Cardiac fibroblast (primary cell): Measurements from ENCODE around the gene TNFRSF6B.
"Not testable (repeated sequence)": the region's sequence is repeated elsewhere in the genome, so short reads cannot be mapped to it uniquely, and the experiment has no call there.

Experiments used
- DNase-seq, 2 donors: peaks; one replicate each; pipeline versions ENCODE4 v3.0.0 to v3.0.0-alpha.2; 2010; ENCODE audit warnings: low read depth in 2 of 2
- H3K4me3 ChIP-seq, 2 donors: replicated peaks in 1 of 2; 1 replicate in 1 of 2; 2 replicates in 1 of 2; pipeline ENCODE4 v1.5.1; 2011; ENCODE audit warnings: low read depth in 2 of 2, low read length in 2 of 2, mild to moderate bottlenecking in 2 of 2, moderate library complexity in 1 of 2
- TF ChIP-seq, protein P1 (sequence below): IDR thresholded peaks from one replicate; pipeline ENCODE4 v1.5.1; 2011; ENCODE audit warnings: low read depth, mild to moderate bottlenecking, low read length, inconsistent platforms

The TNFRSF6B gene

GRCh38 chr20:63696628-63697356 lies at the start of gene TNFRSF6B:
TNFRSF6B (plus strand) TSS chr20:63696652; CDS start chr20:63696768, 116 bp downstream.
- DNase-seq: no peak
- TF ChIP-seq, protein P1, sequence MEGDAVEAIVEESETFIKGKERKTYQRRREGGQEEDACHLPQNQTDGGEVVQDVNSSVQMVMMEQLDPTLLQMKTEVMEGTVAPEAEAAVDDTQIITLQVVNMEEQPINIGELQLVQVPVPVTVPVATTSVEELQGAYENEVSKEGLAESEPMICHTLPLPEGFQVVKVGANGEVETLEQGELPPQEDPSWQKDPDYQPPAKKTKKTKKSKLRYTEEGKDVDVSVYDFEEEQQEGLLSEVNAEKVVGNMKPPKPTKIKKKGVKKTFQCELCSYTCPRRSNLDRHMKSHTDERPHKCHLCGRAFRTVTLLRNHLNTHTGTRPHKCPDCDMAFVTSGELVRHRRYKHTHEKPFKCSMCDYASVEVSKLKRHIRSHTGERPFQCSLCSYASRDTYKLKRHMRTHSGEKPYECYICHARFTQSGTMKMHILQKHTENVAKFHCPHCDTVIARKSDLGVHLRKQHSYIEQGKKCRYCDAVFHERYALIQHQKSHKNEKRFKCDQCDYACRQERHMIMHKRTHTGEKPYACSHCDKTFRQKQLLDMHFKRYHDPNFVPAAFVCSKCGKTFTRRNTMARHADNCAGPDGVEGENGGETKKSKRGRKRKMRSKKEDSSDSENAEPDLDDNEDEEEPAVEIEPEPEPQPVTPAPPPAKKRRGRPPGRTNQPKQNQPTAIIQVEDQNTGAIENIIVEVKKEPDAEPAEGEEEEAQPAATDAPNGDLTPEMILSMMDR: no peak
- H3K4me3 ChIP-seq: peak within 1 kb of the TSS in 1 of 2 donors; percentile 46

DNA sequence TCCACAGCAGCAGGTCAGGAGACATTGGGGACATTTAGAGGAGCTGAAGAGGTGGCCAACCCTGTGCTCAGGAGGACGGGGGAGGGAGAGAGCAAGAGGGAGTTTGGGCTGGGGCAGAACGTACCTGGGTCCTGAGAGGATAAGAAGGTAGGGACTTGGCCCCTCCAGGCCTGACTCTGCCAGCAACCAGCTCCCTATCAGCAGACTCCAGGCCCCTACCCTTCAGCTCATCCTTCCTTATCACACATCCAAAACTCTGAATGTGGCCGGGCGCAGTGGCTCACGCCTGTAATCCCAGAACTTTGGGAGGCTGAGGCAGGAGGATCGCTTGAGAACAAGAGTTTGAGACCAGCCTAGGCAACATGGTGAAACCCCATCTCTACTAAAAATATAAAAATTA lies 48.3 kb upstream of the TNFRSF6B start:
- H3K4me3 ChIP-seq: no peak overlapping the region
- no peak for DNase-seq
- TF ChIP-seq, protein P1: no peak

GRCh38 chr20:63648895-63649589 lies 47.4 kb upstream of the TNFRSF6B start:
- TF ChIP-seq, protein P1: no peak
- DNase-seq: no peak
- H3K4me3 ChIP-seq: no peak overlapping the region

GRCh38 chr20:63650486-63650885 lies 46.0 kb upstream of the TNFRSF6B start:
- not testable (repeated sequence) for DNase-seq, H3K4me3 ChIP-seq

GRCh38 chr20:63651942-63652191 lies 44.6 kb upstream of the TNFRSF6B start:
- no peak for DNase-seq
- peak overlapping the region; percentile 58 for H3K4me3 ChIP-seq
- TF ChIP-seq, protein P1: no peak

GRCh38 chr20:63652192-63652980 lies 44.1 kb upstream of the TNFRSF6B start:
- peak overlapping the region; percentile 58 for H3K4me3 ChIP-seq
- TF ChIP-seq, protein P1: no peak
- peak in 1 of 2 donors; percentile 53 for DNase-seq
